ENCODE measurements around the gene C16orf96.
A peak's percentile ranks its signal among the peaks of the same experiment; 100 is the strongest.

Gene C16orf96

DNA sequence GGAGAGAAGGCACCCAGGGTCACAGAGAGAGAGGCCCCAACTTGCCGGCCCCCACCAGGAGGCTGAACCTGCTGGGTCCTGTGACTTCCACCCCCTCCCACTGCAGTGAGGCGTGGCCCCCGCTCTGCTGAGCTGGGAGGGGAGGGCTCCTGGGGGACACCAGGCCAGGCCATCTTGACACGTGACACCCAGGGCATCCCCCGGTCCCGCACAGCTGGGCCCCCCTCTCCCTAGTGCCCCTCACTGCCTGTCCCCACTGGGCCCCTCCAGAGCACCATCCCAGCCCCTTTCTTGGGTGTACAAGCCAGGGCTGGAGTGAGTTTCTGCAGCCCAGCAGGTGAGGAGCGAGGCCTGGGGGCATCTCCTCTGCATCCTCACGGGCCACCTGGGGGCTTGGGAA is 46.2 kb downstream of the C16orf96 start:
- DNase-seq: no peak

DNA sequence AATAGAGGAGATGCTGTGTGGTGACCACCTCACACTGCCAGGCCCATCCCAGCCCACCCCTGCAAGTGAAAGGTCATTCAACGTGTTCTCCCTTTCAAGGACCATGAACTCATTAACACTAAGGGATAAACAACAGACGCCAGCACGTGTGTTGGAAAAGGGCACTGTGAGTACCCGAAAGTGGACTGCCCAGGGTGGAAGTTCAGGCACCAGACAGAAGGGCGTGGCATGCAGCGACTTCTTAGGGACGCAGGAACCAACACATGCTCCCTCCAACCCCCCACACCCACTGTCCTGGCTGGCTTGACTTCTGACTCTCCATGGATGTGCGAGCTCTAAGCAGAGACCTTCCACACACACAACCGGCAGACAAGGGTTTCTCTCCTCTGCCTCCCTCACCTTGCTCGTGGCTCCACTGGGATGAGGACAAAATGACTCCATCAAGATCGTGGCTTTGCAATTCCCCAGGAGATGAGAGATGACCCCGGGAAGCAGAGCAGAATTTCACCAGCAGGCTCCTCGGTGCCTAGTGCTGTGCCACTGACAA is 47.6 kb downstream of the C16orf96 start:
- DNase-seq: no peak

DNA sequence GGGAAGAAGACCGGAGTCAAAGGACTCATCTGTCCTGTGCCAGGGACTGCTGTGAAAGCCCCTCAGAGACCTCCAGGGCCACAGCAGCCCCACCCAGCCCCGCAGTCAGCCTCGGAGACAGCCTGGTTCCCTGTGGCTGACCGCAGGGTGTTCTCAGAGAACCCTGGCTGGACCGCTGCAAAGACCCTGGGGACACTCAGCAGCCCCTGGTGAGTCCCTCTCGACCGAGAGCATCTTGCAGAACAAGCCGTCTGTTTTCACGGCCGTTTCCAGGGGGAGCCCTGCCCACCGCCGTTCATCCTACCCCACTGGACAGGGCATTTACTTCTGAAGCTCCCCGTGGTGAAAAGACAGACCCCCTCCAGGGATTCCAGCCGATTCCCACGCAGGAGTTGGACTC is 48.3 kb downstream of the C16orf96 start:
- DNase-seq: no peak

DNA sequence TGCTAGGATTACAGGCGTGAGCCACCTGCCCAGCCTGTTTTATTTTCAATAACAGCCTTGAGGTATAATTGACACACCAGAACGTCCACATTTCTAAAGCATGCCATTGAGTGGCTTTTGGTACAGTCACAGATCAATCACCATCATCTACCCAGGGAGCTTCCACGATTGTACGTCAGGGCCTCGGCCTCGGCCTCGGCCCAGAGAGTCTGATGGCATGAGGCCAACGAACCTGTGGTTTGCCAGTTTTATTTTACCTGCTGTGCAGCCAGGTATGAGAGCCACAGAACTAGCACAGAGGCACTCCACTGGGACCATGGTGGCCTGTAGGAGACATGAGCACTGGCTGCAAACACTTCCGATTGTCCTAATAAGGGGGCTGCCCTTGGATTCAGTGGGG is 50.2 kb downstream of the C16orf96 start:
- DNase-seq: no peak

DNA sequence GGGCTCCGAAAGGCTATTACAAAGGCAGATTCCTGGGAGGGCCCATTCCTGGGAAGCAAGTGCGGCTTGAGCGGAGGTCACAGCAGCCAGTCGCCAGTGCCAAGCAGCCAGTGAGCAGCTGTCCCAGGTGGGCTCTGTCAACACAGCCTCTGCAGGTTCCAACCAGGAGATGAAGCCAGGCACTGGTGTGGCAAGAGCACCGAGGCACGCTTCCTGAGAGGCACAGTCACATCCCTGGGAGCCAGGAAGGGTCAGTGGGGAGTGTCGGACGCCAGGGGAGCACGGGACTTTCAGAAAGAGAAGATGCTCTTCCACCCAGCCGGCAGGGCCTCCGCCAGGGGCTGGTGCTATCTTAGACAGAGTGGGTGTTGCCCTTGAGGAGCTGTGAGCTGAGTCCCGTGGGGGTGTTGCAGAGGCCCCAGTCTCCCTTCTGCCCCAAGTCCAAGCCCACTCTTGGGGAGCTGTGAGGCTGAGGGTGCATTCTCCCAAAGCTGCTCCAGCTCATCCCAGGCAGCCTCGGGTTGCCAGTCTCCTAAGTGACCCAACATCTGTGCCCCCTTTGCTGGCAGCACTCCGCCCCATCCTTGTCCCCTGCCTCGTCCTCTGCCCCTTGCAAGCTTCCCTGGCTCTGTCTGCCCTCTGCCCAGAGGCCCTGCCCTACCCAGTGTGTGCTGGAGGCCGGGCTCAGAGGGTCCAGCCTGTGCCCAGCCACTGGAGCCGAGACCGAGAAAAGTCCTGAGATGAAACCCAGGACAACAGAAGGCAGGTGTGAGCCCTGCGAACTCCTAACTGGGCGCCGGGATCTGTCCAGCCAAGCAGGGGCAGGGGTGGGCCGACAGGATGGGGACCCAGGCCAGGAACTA is 51.9 kb downstream of the C16orf96 start:
- DNase-seq: no peak

DNA sequence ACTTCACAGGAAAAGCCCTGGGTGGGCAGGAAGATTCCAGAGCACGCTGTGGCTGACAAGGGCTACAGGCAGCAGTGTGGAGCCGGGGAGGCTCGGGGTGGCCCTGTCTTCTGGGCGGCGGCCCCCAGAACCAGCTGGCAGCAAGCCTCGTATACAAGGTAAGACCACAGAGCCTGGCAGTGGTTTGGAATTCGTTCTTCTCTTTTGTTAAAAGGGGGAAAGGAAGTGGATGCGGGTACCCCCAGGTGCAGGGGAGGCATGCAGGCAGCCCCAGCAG is 52.5 kb downstream of the C16orf96 start:
- DNase-seq: no peak

DNA sequence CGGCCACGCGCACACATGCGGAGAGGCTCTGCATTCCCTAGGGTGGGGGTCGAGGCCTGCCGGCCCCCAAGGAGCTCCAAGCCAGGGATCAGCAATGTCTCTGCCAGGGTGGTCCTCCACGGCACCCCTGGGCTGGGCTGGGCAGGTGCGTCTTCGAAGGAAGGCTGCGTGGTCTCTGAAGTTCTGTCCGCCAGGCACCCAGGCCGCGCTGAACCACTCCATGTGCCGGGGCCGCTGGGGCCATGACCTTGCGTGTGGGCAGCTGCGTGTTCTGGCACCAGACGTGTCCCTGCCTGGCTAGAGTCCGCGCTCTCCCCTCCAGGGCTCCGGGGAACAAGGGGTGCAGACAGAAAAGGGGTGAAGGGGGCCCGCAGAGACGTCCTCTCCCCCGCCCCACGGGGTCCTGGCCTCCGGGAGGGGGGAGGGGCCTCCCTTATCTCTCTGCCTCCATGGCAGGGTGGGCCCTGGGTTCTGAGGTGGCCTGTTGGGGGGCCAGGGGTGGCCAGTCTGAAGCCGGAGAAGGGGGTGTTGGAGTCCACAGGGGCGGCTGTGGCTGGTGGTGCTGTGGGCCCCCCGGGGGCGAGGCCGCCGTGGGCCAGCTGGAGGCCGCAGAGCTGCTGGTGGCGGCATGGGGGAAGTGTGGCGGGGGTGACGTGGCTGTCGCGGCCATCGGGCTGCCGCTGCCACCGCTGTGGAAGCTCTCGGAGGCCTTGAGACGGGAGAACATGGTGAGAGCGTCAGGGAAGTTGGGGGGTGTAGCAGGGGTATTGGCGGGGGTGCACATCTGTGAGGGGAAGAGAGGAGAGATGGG is 53.3 kb downstream of the C16orf96 start:
- DNase-seq: no peak

DNA sequence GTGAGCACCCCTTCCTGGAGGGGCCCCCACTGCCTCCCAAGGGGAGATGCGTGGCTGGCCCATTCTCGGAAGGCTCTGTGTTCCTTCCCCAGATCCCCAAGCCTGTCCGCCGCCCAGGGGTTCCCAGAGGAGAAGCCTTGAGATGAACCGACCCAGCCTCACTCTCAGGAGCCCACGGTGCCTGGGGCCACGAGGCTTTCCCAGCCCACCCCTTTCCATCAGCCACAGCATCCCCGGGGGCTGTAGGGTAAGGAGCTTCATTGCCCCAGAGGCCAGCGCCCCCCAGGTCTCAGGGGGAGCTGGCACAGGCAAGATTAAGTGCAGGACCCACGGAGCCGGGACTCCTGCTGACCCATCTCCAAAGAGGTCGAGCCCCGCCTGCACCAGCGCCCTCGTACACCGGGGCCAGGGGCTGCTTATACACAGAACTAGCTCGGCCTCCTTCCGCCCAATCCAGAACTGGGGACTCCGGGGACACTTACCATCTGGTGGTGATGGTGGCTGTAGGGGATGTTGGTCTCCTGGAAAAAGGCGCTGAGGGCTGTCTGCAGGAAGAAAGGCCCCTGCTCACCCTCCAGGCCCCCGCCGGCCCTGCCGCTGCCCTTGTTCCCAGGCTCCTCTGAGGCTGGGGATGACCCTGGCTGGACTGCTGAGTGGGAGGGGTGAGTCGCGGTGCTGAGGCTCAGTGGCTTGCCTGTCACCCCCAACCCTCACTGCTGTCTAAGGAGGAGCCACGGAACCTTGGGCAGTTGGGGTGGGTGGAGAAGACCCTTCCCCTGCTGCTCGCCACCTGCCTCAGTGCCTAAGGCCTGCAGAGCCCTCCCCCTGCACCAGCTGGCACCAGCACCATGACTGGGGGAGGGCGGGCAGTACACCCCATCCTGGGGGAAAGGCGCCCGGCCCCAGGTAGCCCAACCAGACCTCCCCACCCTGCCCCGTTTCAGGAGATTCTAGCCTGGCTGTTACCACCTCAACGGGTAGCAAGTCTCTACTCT is 54.2 kb downstream of the C16orf96 start:
- no peak for DNase-seq

DNA sequence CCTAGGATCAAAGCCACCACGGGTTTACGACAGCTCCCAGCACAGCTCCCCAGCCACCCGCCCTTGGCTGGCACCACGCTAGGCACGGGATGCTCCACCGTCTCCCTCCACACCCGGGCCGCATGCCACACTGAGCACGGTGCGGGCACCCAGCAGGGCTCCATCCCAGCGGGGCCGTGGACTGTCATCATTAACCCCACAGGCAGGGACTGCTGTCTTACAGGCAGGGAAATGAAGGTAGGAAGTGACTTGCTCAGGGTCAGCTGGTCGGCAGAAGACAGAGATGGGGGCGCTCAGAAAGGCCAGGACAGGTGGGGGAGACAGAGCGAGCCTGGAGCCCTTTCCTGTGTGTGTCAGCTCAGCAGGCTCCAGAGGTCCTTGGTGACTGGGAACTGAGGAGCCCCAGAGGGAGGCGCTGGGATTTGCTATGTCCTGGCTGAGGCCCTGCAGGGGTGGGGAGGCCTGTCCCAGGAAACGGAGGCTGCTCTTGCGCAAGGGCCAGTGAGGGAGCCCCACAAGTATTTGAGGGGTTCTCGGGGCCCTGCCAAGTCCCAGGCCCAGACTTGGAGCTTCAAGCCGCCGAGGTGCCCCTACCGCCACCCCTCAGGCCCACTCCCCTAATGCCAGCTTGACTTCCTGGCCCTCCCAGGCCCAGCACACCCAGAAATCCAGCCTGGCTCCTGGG is 55.3 kb downstream of the C16orf96 start:
- no peak for DNase-seq

DNA sequence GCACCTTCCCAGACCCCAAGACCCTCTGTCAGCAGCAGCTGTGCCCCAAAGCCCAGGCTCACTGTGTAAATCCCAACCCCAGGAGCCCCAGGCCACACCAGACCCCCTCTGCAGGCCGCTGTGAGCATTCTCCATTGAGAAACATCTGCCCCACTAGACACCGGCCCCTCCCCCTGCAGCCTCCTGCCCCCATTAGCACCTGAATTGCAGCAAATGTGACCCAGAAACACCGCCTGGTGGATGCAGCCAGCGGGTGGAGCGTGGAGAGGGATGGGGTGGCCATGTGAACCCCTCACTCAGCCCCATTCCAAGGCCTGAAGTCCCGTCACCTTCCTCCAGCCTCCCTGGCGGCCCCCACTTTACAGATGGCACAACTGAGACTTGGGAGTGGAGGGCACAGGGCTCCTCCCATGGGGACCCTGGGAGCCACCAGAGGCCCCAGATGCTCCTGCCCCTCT is 56.4 kb downstream of the C16orf96 start:
- DNase-seq: no peak

DNA sequence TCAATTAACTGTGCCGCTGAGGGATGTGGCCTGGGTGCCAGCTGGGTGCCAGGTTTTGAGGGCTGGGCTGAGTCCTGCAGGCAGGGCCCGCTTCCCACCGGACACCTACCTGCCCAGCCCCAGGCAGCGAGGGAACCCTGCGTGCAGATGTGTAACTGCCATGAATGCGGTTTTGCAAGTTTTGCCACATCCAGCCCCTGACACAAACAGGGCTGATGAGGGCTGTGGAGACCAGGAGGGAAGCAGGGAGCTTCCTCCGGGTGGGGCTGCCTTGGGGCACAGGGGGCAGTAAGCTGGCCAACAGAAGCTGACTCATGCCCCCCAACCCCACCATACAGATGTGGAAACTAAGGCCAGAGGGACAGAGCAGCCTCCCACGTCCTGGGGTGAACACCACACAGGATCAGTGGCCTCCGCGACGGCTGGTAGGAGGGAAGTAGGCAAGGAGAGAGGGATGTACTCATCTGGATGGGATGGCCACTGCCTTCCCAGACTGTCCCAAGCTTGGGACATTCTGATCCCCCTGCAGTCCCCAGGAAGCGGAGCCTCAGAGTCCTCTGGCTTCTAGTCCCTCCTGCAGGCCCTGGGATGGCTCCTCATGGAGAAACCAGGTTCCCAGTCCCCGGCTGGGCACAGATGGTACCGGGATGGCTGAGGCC is 57.0 kb downstream of the C16orf96 start:
- DNase-seq: no peak

DNA sequence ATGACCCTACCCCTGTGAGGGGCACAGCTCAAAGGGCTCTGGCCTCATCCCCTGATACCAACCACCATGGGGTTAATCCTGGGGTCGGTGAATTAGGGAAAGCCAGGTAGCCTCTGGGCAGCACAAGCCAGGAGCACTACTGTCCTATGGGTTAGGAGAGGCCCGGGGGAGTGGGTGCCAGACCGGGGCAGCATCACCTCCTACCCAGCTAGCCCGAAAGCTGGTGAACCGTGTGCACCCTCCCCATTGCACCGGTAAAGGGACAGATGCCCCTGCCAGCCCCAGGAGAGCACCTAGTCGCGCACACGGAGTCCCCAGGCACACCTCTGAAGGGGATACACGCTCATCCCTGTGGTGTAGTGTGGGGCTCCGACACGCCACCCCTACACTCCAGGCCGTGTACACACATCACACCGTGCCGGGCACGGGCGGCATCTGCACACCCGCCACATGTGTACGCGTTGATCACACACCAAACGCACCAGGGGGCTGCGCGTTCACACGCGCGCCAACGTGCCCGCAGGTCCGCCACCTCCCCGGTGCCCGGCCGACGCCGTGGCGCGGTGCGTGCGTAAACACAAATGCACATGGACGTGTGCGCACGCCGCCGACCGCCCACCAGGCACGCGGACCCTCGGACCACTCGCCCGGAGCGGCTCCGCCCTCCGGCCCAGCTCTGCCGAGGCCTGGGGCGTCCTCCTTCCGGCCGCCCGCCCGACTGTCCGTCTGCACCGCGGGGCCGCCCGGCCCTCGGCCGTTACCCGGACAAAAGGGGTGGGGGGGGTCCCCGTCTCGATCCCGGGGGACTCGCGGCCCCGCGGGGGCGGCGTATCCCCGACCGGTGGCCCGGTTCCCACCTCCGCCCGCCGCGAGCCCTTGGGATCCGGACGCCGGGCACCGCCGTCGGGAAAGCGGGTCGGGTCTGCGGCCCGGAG is 57.8 kb downstream of the C16orf96 start:
- no peak for DNase-seq

DNA sequence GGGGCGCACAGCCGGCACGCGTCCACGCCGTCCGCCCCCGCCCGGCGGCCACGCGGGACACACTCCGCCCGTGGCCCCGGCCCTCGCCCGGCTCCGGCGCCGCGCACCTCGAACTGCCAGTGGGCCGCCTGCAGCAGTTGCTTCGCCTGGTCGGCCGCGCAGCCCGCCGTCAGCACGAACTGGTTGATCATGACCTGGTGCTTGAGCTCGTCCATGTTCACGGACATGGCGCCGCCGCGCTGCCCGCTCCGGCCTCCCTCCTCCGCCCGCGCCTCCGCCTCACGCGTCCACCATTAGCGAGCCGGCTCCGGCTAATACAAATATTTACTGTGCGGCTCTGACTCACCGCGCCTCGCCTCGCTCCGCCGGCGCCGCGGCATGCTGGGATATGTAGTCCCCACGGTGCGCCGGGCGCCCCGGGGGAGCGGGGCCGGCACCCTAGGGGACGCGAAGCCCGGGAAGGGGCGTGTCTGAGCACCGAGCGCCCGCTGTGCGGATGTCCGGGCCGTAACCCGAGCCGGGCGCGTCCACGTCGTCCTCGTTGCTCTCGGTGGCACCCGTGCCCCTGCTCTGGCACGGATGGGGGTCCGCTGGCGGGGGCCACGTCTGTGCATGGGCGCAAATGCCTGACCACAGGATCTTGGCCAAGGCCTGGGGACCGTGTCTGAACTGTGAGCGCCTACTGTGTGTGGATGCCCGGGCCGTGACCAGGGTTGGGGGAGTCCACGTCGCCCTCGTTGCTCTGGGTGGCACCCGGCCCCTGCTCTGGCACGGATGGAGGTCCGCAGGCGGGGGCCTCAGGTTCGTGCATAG is 58.6 kb downstream of the C16orf96 start, which contains the start of gene UBALD1:
UBALD1 (minus strand) TSS at position 318 of the 813 bp plus-strand sequence; CDS start at position 227, 91 bp downstream.
- peak; percentile 67 for DNase-seq

DNA sequence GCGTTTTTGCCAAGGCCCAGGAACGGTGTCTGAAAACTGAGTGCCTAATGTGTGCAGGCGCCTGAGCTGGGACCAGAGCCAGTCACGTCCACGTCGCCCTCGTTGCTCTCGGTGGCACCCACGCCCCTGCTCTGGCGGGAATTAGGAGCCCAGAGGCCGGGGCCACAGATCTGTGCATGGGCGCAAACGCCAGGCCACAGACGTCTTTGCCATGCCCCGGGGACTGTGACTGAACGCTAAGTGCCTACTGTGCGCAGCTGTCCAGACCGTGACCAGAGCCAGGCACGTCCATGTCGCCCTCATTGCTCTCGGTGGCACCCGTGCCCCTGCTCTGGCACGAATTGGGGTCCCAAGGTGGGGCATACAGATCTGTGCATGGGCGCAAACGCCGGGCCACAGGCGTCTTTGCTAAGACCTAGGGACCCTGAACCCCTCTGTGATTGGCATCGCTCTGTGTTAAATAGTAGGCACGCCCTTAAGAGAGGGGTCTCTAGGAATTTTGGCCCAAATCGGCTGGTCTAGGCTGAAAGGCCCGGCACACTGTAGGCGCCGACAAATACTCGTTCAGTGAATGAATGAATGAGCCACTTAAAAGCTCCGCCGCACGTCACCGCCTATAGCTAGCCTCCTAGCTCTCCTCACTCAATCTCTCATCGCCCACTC is 59.4 kb downstream of the C16orf96 start:
- DNase-seq: no peak

DNA sequence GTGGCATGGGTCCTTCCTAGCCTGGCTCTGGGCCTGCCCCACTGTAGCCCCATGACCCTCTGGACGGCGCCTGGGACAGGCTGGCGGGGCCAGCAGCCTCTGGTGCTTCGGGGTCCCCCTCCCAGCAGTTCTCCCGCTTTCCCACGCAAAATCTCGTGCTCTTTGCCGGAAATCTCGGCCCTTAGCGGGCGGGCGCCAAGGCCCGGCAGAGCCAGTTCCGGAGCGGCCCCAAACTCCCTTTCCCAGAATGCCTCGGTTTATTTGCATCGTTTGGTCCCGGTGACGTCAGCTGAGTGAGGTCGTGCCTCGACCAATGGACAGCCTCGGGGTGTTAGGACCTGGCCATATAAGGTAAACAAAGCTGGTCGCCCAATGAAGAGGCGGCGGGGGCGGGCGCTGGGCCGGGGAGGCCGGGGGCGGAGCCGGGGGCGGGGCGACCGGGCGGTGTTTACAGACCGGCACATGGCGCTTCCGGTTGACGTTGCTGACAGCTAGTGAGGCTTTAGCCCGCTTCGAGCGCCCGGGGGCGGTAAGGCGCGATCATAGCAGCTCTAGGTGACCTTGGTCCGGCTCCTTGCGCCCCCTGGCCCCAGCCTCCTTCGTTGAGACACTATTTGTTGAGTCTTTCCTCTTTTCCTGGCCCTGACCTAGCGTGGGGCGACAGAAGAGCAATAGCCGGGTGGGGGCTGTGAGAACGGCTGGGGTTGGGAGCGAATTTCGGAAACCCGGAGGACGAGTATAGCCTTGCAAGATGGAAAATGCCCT is 60.1 kb downstream of the C16orf96 start:
- DNase-seq: peak; percentile 99

DNA sequence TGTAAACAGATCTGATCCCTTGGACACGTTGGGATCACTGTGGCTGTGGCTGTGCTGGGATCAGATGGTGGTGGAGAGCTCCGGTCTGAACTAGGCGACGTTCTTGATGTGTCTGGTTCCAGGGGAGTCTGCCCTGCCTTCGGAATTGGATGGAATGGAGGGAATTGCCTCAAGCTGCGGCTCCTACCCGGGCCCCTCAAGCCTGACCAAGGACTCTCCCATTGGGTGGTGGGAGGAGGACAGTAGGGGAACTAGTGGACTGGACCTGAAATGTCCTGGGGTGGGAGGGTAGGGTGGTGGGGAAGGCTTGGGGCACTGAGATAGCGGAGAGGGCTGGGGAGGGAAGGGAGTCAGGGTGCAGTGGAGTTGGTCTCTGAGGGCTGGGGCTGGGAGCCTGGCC is 61.7 kb downstream of the C16orf96 start:
- DNase-seq: no peak

DNA sequence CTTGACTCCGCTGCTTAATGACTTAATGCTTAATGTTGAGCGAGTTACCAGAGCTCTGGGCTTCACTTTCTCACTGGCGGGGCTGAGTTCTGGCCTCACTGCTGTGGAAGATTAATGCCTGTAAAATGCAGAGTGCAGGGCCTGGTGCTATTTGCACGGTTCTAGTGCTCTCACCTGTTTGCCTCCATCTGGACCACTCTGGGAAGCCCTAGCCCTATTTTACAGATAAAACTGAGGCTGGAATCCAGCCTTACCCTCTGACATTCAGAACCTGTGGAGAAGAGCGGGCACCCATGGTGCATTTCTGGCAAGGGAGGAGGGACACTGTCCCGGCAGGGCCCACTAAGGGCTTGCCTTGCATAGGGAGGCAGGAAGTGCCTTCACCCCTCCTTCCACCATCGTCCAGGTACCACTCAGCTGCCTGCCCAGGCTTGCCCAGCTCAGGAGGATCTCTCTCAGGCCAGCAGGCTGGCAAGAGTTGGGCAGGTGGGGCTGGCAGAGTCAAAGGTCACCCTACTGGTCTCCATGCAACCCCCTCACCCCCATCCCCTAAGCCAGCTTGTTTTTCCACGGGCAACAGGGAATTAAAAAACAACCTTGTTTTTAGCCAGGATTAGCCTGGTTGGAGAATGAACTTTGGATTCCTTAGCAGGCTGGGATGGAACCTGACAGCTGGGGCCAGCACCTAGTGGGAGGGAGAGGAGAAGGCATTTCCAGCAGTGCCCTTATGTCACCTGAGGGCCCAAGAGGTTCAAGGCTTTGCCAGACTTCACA is 62.7 kb downstream of the C16orf96 start:
- DNase-seq: no peak

Measured in GDM1 (cell line).